ENCODE measurements around the gene ARFIP1.

GRCh38 chr4:152810715-152811287 is 31.0 kb downstream of the ARFIP1 start:
- TF ChIP-seq CTCF (IDR thresholded peaks at IDR 0.05): no peak
- TF ChIP-seq POLR2A (IDR thresholded peaks at IDR 0.05; ENCODE audit: low read depth): no peak
- no peak for TF ChIP-seq POLR2AphosphoS5 (IDR thresholded peaks at IDR 0.05)
- TF ChIP-seq EP300 (IDR thresholded peaks at IDR 0.05): no peak
